Frontal cortex (tissue), 4 donors: ENCODE data around the gene CCDC136. TPM values are rescaled to one million over a fixed set of nuclear protein-coding genes. Genes with fewer than 3 reads are reported as not detected.

Experiments
- DNase-seq, 2 donors: peaks; one replicate each; pipeline ENCODE4 v3.0.0; 2012; ENCODE audit warnings: low spot score in 2 of 2
- FAIRE-seq: peaks from 2 replicates; lab custom pipeline; 2012; peaks lifted over from hg19 to GRCh38; lab: Jason Lieb, UNC
- total RNA-seq: library from RNA; depleted of rRNA; stranded (reverse); fragments of >200 nt; gene quantifications from one replicate; pipeline ENCODE4 v1.2.3, GENCODE V29; 2014
- donor health status: control.
- donor health status: control.
- donor health status: control.

CCDC136 gene
- total RNA-seq, 1 donor from 2014 or later, result 38.3 TPM

GRCh38 chr7:128775744-128776474 lies 15.9 kb upstream of the CCDC136 start, which contains the start of gene OPN1SW:
Gene OPN1SW (minus strand): TSS chr7:128775794. CDS start chr7:128775781, 13 bp downstream.
- no peak for DNase-seq
- FAIRE-seq, result no peak

DNA sequence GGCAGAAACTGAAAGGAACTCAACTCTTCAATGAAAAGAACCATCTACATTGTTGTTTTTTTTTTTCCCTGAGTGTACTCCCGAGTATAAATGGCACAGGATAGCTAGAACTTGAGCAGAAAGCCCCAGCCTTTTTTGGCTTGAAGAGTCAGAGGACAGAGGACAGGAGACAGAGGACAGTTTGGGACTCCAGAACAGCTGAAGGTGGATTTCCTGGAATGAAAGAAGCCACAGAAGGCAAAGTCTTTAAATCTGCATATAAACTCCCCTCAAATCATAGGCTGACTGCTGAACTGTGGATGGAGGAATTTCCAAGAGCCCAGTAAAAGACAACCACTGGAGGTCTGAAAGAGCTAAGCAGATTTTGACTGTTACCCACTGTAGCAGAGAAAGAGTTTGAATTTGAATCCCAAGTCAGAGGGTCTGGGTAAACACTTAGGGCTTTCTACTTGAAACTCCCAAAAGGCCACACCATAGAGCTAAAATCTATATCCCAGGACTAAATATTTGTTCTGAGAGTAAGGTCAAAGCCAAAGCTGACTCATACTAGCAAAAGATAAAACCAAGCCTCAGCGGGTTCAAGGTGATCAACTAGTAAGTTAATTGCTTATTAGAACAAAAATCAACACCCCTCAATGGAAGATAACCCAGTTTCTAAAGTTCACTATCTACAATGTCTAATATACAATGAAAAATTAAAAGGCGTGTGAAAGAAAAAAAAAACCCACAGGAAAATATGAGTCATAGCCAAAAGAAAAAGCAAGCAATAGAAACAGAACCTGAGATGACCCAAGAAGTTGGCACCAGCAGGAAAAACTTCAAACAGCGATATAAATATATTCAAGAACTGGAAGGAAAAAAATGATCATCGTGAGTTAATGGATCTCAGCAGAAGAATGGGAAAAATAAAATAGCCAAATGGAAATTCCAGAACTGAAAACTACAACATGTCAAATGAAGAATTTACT lies 14.3 kb upstream of the CCDC136 start:
- FAIRE-seq (no peak), DNase-seq (no peak)

GRCh38 chr7:128778946-128779345 lies 12.8 kb upstream of the CCDC136 start:
- DNase-seq, result no peak
- no peak for FAIRE-seq

- FAIRE-seq, result no peak
- DNase-seq, result no peak
Measured at GRCh38 chr7:128781126-128781525, 10.6 kb upstream of the CCDC136 start.

GRCh38 chr7:128781851-128782250 lies 9.9 kb upstream of the CCDC136 start:
- DNase-seq (no peak), FAIRE-seq (no peak)

- FAIRE-seq, result no peak
Measured at GRCh38 chr7:128783143-128783861, 8.5 kb upstream of the CCDC136 start.

GRCh38 chr7:128785738-128786137 lies 6.0 kb upstream of the CCDC136 start:
- no peak for FAIRE-seq
- no peak for DNase-seq

More at GRCh38 chr7:128783143-128783861, 8.5 kb upstream of the CCDC136 start:
- DNase-seq, result no peak

GRCh38 chr7:128788446-128789412 lies 3.0 kb upstream of the CCDC136 start:
- DNase-seq (no peak), FAIRE-seq (no peak)

GRCh38 chr7:128790315-128791041 lies 1.3 kb upstream of the CCDC136 start:
- no peak for DNase-seq

GRCh38 chr7:128791972-128792327 lies 182 bp downstream of the CCDC136 start:
- FAIRE-seq (no peak), DNase-seq (peak in 1 of 2 donors; percentile 49)

More at GRCh38 chr7:128790315-128791041, 1.3 kb upstream of the CCDC136 start:
- no peak for FAIRE-seq

DNA sequence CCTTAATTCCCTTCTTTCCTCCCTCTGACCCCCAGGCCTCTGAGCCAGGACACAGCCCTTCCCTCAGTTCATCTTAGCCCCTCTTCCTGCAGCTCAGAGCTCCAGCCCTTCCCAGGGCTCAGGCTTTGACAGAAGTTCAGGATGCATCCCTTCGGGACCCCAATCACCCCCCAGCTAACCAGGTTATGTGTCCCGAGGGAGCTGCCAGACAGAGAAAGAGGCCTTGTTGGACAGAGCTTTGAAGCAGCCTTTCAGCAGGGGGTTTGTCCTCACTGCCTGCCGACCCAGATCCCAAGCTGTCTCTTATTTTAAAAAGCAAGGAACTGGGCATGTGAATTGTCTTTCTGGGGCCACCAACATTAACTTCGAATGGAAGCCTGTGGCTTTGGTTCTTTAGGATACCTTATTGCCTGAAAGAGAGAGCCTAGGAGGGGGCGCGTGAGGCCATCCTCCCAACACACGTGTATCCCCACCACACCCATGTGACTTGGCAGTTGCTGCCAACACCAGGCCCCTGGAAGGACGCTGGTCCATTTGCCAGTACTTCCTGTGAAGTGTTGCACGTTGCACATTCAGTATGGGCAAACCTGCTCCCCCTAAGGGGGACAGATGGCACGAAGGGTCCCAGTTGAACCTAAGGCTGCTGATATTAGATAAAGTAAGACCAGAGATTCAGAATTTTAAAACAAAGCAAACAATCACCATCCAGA lies 858 bp downstream of the CCDC136 start:
- no peak for FAIRE-seq
- DNase-seq, result no peak

GRCh38 chr7:128793181-128793547 lies 1.4 kb downstream of the CCDC136 start:
- FAIRE-seq (no peak), DNase-seq (no peak)

DNA sequence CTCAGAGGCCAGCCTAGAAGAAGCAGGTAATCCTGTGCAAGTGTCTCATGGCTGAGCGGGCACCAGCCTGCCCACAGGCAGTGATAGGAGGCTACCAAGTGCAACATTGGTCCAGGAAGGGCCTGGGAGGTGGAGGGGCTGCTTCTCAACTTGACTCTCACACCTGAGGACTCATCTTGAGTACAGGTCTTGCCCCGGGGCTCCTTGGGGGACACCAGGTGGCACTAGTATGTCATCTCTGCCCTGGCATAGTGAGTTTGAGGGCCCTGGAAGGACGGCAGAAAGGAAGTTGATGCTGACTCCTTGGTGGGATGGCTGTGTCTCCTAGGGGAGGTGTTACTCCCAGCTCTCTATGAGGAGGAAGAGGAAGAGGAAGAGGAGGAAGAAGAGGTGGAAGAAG lies 2.3 kb downstream of the CCDC136 start:
- no peak for FAIRE-seq
- DNase-seq, result no peak

DNA sequence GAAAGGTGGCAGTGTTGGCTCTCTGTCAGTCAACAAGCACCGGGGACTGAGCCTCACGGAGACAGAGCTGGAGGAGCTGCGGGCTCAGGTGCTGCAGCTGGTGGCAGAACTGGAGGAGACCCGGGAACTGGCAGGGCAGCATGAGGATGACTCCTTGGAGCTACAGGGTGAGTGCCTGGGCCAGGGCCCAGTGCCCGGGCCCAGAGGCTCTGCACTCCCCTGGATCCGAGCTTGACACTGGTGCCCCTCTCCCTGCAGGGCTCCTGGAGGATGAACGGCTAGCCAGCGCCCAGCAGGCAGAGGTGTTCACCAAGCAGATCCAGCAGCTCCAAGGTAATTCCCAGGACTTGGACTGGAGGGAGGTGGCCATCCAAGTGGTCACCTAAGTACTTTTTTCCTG lies 2.7 kb downstream of the CCDC136 start:
- FAIRE-seq (no peak), DNase-seq (no peak)

DNA sequence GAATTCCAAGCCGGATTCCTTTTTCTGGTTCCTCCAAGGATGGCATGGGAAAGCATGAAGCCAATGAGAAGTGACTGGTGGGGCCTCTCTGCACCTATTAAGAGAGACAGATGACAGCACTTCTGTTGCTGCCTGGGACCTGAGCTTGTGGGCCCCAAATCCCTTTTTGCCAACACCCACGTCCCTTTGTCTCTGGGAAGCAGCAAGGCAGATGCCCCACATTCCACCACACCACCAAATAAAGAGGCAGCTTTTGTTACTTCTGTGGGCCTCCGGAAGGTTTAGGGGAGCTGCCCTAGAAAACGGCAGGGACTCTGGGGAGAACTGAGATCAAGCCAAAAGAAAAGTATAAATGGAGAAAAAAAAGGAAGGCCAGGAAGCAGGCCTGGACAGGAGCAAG lies 3.4 kb downstream of the CCDC136 start:
- DNase-seq, result no peak
- FAIRE-seq, result no peak

DNA sequence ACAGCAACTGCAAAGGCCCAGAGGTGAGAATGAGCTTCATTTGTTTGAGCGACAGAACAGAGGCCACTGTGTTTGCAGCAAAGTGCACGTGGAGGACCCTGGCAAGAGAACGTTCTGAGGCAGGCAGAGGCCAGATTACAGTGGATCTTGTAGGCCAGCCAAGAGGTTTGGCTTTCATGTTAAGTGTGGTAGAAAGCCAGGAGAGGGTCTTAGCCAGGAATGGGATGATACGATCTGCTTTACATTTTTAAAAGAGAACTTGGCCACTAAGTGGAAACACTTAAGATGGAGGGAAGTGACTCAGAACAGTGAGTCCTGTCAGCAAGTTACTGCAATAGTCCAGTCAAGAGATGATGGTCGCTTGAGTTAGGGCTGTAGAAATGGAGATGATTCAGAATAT lies 4.6 kb downstream of the CCDC136 start:
- FAIRE-seq, result no peak
- DNase-seq, result no peak

DNA sequence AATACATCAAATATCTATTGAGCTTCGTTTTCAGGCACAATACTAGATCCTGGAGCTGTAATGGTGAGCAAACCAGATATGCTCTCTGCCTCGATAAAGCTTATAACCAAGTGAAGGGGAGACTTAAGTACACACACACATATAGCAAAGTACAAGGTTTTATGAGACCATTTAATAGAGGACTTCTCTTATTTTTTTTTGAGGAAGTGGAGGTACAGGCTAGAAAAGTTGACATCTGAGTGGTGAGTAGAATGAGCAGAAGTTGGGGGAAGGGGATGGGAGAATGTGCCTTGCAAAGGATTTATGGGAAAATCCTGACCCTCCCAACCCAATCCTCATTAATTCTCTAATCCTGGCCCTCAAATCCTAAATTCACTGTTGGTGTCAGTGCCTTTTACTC lies 7.7 kb downstream of the CCDC136 start:
- FAIRE-seq (no peak), DNase-seq (no peak)

- DNase-seq (no peak), FAIRE-seq (no peak)
Measured at GRCh38 chr7:128800567-128800966, 8.8 kb downstream of the CCDC136 start.
